GM21737 (cell line): ENCODE results near the gene CACNA2D4.

Experiments
- ATAC-seq: cut with Tn5 transposase; IDR thresholded peaks from one replicate; pipeline ENCODE4 v1.9.1; 2021; ENCODE audit warnings: mild to moderate bottlenecking, moderate library complexity; ENCODE audit not compliant: unreplicated experiment

The CACNA2D4 gene

GRCh38 chr12:1847411-1847810, 71.0 kb downstream of the CACNA2D4 start:
- no peak for ATAC-seq

DNA sequence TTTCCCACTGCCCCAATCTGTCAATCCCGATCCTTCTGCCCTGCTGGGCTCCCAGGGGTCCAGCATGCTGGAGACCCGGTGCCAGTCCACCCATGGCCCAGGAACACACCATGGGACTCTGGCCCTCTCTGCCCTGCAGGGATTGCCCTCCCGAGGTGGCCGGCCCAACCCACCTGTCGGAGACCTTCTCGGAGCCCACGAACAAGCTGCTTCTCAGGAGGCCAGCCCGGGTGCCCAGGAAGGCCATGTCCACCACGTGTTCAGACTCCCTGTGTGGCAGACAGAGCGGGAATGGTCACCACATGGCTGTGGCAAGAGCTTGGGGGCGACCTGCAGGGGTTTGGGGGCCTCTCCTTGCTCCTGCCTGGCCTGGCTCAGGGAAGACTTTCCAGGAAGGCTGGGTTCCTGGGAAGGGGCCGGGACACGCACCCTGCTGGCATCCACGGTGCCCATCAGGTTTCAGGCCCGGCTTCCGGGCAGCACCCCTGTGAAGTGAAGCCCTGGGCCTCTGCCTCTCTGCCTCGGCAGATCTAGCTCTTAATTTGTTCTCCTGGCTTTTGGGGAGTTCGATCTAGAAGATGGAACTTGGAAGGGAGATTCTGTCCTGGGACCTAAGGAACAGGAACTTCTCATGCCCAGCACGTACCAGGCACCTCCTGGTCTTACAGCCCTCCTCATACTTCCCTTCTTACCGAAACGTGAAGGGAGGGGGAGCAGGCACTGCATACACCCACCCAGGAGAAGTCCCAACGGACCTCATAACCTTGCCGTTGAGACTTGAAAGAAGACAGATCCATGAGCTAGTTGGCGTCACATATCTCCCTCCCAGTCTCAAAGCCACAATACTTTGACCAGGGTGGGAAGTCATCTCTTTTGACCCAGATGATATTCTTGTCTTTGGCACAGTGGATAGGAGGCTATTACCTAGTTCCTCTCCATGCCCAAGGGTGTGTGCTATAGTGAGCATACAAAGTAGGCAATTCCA, 71.7 kb downstream of the CACNA2D4 start:
- no peak for ATAC-seq

DNA sequence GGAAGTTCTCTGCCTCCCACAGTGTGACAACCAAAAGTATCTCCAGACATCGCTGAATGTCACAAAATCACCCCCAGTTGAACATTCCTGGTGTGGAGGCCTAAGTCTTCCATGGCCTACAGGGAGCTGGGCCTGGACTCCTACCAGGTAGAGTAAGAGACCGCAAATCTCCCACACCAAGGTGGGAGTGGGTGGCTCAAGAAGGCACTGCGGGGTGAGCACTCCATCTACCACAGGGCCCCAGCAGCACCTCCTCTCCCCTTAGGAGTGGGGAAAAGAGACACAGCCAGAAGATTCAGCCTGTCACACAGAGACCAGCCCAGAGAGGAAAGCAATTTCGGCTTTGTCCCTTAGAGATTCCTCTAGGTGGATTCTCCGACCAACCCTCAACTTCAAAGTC, 72.6 kb downstream of the CACNA2D4 start:
- ATAC-seq: no peak

DNA sequence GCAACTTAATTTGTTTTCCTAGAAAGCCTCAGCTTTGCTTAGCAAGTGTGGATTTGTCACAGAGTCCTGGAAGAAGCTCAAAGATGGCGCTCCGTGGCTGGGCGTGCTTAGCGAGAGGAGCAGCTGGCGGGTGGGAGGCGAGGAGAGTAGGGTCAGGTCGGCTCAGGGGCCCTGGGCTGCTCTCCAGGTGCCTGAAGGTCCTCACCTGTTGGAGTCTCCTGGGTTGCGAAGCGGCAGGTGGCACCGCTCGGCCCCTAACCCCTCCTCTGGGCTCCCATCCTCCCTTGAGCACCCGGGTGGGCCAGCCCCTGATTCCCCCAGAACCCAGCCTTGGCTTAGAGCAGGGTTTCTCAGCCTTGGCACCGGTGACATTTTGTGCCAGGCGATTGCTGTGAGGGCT, 73.0 kb downstream of the CACNA2D4 start:
- ATAC-seq: no peak

GRCh38 chr12:1844661-1845409, 73.6 kb downstream of the CACNA2D4 start:
- no peak for ATAC-seq

GRCh38 chr12:1844223-1844622, 74.2 kb downstream of the CACNA2D4 start:
- no peak for ATAC-seq

- ATAC-seq: no peak
Measured at GRCh38 chr12:1843641-1844005, 74.8 kb downstream of the CACNA2D4 start.

- ATAC-seq: no peak
Measured at GRCh38 chr12:1842905-1843640, 75.4 kb downstream of the CACNA2D4 start.

- no peak for ATAC-seq
Measured at GRCh38 chr12:1842183-1842904, 76.1 kb downstream of the CACNA2D4 start.

- ATAC-seq: no peak
Measured at GRCh38 chr12:1841586-1842182, 76.8 kb downstream of the CACNA2D4 start.

- no peak for ATAC-seq
Measured at GRCh38 chr12:1840981-1841425, 77.4 kb downstream of the CACNA2D4 start.

DNA sequence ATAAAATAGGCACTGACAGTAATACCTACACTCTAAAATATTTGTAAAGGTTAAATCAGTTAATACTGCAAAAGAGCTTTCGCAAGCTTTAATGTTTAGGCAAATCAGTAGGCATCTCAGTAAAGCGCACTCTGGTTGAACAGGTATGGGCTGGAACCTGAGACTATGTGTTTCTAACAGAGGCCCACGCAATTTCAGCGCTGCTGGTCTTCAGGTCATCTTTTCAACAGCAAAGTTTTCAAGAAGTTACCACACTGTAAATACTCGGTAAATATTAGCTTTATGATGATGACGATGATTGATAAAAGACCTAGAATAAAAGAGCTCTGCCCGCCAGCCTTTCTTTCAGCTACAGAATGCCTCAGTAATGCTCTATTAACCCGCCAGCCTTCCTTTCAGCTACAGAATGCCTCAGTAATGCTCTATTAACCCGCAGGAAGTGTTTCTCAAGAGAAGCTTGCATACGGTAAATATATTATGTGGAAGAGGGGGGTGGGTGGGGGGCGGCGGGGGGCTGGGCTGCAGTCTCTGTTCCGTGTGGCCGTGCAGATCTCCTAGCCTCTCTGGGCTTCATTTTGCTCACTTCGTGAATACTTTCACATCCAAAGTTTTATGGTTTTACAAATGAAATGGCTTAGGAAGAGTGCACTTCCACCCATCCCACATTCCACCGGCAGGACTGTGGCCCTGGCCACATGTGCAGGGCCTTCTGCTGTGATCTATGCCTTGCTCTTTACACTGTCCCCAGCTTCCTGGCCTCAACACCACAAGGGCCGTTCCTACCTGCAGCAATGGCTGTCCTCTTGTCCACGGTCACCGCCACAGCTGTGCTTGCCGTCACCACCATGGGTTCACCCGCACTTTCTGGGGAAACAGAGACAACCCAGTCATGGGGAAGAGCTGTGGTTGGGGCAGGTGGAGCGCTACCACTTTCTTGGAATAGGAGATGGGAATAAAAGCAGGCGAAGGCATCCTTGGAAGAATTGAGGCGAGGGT, 78.2 kb downstream of the CACNA2D4 start:
- no peak for ATAC-seq

- ATAC-seq: no peak
Measured at GRCh38 chr12:1839464-1839863, 79.0 kb downstream of the CACNA2D4 start.

- ATAC-seq: no peak
Measured at GRCh38 chr12:1838994-1839365, 79.5 kb downstream of the CACNA2D4 start.

DNA sequence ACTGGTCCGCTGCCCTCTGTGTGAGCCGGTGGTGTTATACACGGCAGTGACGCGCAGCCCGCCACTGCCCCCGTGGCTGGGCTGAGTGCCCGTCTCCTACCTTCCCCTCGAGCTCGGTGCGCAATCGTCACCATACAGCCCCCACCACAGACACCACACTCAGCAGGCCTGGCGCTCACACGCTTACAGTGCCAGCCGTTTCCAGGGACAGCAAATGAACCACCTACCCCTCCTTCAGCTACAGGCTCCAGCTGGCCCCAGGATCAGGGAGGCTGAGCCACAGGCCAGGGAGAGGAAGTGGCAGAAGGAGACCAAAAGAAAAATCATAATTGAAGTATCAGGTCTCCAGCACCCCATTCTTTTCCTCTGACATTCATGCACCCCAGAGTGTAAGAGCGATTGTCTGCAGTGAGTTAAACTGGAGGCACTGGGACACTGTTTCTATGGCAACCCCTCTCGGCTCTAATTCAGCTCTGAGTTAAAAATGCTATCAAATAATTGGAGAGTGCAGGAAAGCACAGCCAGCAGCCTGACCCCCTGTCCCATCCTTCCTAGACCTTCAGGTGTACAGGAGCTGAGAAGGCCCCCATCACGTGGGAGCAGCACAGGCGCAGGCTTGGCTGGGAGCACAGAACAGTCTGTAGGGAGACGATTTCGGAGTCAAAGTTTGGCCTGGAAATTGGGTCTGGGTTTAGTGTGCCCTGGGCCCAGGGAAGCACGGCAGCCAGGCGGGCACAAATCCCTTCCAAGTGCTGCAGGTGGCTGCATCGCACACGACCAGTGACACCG, 80.1 kb downstream of the CACNA2D4 start:
- no peak for ATAC-seq

DNA sequence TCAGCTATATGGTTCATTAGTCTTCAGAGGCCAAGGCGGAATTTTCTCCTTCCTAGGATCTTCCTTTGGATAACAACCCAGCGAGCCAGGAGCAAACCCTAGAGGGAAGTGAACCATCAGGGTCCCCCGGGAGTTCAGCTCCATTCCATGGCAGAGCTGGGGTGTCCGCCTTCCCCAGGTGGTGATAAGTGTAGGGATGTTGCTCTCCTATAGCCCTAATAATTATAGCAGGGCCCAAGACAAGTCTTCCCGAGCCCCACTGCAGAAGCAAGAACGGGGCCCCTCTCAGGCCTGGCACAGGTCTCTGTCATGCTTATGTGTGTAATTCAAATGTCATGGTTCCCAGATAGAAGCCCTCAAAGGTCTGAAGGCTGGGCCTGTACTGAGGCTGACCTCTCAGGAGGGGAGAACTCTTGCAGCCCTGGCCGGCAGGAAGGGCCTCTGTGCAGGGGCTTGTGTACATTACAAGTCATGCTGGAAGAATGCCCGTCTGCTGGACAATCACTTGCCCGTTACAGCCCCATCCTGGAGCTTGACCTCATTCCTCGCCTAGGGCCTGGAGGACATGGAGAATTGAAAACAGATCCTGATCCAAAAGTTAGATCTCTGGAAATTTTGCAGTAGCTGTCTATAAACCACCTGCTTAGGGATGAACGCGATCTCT, 80.8 kb downstream of the CACNA2D4 start:
- no peak for ATAC-seq

GRCh38 chr12:1836854-1837421, 81.5 kb downstream of the CACNA2D4 start:
- no peak for ATAC-seq
